Measurements from ENCODE around the gene PI16.

PI16 gene

DNA sequence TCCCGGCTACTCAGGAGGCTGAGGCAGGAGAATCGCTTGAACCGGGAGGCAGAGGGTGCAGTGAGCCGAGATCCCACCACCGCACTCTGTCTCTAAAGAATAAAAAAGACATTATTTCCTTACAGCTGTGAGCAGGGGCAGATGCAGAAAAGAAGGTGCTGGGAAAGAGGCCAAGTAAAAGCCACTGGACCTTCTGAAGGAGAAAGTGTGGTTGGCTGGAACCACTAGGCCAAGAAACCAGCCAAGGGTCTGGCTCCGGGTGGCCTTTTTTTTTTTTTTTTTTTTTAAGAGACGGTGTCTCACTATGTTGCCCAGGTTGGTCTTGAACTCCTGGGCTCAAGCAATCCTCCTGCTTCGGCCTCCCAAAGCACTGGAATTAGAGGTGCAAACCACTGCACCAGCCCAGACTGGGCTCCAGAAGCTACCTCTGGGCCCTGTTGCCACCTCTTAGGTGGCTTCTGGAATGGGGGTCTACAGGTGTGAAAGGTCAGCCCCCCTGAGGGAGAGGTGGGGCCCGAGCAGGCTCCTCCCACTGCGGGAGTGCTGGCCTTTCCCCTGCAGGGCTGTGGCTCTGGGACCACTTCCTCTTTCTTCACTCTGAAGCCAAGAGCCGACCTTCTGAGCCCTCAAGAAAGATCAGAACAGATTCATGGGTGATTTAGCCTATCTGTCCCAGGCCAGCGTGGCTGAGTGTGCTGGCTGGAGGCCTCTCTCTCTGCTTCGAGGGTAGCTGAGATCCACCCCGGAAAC lies 50.7 kb downstream of the PI16 start, which contains the start of gene FGD2:
Gene FGD2, plus strand, starts transcription at position 595 of the 750 bp plus-strand sequence. CDS start 163 bp downstream, outside the sequence.
- no peak for DNase-seq

DNA sequence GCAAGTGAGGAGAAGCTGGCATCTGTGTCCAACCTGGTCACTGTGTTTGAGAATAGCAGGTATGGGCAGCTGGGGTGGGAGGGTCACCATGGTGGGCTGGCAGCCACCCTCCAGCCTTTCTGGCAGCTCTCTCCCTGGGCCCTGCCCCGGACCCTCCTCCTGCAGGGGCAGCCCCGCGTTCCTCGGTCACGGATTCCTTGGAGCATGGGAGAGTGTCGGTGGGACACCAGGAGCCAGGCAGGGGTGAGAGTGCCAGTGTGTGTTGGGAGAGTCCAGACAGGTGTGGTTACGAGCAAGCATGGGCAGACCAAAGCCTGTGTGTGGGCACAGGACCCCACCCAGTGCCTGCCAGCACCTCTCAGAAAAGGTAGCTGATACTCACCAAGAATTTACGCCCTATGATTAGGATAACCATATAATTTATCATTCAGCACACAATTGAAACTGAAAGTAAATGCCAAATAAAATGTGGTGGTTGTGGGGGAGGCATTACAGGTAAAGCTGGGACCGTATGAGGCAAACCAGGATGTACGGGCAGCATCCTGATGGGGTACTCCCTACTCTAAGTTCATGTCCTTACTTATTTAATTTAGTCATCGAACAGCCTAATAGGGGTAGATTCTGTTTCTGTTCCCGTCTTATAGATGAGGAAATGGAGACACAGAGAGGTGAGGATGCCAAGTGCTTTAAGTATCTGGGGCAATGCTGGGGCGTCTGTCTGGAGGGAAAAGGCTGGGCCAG lies 51.5 kb downstream of the PI16 start:
- no peak for DNase-seq

DNA sequence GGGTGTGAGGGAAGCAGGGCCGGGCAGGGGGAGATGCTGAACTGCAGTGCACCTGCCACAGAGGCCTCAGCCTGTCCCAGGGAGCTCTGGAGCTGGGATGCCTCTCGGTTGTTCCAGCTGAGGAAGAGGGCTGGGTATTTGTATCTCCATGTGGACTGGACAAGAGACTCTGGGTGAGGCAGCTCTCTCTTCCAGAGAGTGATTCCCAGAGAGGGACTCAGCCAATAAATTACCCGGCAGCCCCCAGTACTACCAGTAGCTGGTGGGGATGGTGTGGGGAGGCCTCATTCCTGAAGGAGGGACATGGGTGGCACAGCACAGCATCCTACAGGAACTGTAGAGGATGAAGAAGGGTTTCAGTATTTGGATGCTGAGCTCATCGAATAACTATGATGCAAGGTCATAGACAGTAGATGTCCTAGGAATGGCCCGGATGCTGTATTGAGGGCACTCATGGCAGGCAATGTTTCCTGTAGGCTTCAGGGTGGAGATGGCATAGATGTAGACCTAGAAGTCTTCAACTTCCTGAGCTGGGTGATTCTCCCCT lies 52.3 kb downstream of the PI16 start:
- no peak for DNase-seq

DNA sequence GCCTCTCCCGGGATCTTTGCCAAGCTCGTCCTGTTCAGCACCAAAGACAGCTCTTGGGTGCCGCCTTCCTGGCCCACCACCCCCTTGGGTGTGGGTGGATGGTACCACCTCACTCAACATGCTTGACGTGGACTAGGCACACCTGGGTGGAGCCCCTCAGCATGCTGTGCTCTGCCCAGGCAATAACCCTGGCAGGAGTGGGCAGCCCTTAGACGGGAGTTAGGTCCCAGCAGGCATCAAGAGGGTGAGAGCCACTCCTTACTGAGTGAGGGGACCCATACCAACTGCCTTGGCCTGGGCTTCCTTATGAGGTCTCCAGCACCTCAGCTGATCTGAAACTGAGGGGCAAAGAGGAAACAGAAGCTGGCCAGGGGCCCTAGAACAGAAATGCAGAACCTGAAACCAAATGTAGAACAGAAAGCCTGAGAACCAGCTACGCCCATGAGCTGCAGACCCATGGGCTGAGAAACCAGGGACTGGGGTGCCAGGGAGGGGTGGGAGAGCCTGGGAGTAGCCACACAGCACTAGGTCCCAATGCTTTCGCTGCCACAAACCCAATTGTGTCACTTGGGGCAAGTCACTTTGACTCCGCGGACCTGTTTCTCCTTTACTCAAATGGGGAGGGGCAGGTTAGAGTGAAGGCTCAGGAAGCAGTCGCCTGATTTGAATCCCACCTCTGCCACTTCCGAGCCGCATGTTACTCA lies 53.0 kb downstream of the PI16 start:
- no peak for DNase-seq

DNA sequence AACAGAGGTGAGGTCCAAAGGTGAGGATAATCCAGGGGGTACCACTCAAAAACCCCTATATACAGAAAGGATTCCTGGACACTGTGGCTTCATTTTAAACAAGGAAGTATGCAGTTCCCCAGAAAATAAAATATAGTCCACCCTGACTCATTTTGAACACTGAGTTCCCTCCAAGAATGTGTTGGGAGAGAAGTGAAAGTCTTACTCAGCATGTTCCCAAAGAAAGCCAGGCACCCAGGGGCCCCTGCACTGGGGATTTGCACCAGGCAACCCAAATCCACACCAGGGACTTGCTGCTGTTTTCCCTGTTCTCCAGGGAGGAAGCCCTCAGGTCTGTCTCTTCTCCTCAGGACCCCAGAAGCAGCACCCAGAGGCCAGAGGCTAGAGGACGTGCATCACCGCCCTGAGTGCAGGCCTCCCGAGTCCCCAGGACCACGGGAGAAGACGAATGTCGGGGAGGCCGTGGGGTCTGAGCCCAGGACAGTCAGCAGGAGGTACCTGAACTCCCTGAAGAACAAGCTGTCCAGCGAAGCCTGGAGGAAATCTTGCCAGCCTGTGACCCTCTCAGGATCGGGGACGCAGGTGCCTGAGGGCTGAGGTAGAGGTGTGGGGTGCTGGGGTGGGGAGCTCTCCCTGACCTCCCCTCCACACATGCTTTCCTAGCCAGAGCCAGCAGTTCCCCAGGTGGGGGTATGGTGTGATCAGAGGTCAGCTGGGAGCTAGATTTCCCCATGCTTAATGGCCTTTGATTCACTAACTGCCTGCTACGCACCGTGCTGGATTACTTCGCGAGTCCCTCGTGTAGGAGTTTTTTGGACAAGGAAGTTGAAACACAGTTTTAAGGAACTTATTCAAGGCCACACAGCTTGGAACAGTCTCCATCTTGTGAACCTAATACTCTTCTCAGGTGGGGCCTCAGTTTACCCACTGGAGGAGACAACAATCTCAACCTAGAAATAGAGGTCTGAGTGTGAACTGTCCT lies 54.2 kb downstream of the PI16 start:
- DNase-seq, result no peak

DNA sequence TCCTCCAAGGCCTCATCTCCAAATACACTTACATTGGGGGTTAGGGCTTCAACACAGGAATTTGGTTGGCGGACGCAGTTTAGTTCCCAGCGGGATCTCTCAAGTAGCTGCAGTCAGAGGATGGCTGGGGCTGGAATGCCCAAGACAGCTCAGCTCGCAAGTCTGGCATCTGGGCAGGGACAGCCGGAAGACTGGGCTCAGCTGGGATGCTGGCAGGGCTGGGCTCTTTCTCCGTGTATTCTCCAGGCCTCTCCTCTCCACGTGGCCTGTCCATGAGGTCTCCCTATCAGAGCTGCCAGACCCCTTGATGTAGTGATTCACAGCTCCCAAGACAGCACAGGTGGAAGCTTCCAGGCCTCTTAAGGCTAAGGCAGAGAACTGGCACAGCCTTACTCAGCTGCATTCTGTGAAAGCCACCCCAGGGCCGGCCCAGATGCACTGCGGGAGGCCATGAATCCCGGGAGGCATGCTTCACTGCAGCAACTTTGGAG lies 55.9 kb downstream of the PI16 start:
- no peak for DNase-seq

DNA sequence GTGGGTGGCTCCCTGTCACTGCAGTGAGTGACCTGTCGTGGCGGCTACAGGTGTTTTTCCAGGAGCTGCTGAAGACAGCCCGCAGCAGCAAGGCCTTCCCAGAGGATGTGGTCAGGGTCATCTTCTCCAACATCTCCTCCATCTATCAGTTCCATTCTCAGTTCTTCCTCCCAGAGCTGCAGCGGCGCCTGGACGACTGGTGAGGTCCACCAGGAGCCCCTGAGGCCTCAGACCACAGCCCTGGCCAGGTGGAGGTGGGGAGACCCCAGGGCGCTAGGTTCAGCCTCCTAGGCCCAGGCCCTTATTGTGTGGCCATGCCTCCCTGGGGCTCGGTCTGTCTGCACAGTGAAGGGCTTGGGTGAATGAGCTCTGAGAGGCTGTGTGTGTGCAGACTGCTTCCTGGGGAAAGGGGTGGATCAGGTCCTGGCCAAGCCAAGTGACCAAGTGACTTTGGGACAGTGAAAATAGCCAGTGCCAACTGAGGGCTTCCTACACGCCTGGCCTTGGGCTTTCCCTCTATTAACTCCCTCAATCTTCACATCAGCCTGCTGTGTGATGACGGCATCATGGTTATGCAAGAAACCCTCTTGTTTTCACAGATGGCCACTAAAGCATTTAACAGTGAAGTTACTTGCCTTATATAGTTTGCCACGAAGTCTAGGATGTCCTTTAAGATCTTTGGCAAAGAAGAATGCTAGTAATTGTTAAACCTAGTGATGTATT lies 57.3 kb downstream of the PI16 start:
- no peak for DNase-seq

DNA sequence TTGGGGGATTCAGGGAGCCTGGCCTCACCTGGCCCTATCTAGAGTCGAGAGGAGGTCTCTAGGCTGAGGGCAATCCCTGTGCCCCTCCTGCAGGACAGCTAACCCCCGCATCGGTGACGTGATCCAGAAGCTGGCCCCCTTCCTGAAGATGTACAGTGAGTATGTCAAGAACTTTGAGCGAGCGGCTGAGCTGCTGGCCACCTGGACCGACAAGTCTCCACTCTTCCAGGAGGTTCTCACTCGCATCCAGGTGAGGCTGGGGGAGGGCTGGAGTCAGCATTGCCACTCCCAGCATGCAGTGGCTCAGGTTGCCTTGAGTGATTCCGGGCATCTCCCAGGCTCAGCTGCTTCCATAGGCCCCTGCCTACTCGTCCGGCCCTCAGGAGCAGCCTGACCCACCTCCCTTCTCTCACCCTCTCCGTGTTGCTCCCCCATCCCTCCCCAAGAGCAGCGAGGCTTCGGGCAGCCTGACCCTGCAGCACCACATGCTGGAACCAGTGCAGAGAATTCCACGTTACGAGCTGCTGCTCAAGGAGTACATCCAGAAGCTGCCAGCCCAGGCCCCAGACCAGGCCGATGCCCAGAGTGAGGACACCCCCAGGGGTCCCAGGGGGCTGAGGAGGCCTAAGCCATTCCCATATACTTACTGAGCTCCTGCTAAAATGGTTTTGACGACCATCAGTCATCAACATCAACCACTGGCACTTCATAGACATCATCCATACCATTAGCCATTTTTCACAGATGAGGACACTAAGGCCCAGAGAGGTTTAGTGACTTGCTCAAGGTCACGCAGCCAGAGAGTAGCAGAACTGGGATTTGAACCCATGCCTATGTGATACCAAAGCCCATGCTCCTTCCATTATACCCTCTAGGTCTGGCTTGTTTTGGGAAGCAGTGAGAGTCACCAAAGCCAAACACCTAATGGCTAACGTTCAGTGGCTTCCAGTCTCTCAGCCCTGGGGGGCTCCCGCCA lies 59.3 kb downstream of the PI16 start:
- no peak for DNase-seq
